SK-N-SH (cell line): ENCODE measurements around the gene STC2. TPM values are rescaled to one million over a fixed set of nuclear protein-coding genes. Genes with fewer than 3 reads are reported as not detected.

Experiments
- CTCF ChIA-PET: fragments of 300-600, 350-600 bp; formaldehyde crosslinking; extraction: SDS; loops from one replicate; lab custom pipeline; 2021; lab: Yijun Ruan, JAX
- POLR2A ChIA-PET: fragments of 350-600 bp; sonication (Branson Sonifier 250); formaldehyde crosslinking; extraction: SDS; loops from one replicate; lab custom pipeline; 2020; ENCODE audit warnings: antibody characterized with exemption, inconsistent platforms; lab: Yijun Ruan, JAX
- DNase-seq: peaks from one replicate; pipeline ENCODE4 v3.0.0; 2012
- H2AFZ ChIP-seq: fragments of 200-600 bp; sonication (generic); 2 replicates; pipeline ENCODE4 v1.8.1; 2016; ENCODE audit warnings: antibody characterized with exemption, mild to moderate bottlenecking, low read depth
- H3F3A ChIP-seq: fragments of 200-600 bp; sonication (generic); replicated peaks from 2 replicates; pipeline ENCODE3; 2016; ENCODE audit warnings: antibody characterized with exemption, mild to moderate bottlenecking; ENCODE audit not compliant: insufficient read depth
- H3K27ac ChIP-seq, 2 experiments: fragments of 200-500 bp in 1 of 2; fragments of 200-600 bp in 1 of 2; sonication (Bioruptor generic) in 1 of 2; sonication (generic), shearing (Covaris generic) in 1 of 2; 2 replicates each; pipeline versions ENCODE4 v1.5.1 to v1.6.1; 2014 to 2016; ENCODE audit warnings: low read depth in 2 of 2, inconsistent platforms in 1 of 2, low read length in 1 of 2, mild to moderate bottlenecking in 1 of 2, mixed read lengths in 1 of 2
- H3K27me3 ChIP-seq: fragments of 200-600 bp; sonication (generic), shearing (Covaris generic); 2 replicates; pipeline ENCODE4 v1.6.1; 2016; ENCODE audit warnings: mixed run types; ENCODE audit not compliant: insufficient read depth
- H3K36me3 ChIP-seq, 2 experiments: fragments of 200-500 bp in 1 of 2; fragments of 200-600 bp in 1 of 2; sonication (Bioruptor generic) in 1 of 2; sonication (generic) in 1 of 2; replicated peaks in 1 of 2; 2 replicates each; pipeline versions ENCODE3 to v1.5.1; 2014 to 2016; ENCODE audit warnings: low read length in 1 of 2, mild to moderate bottlenecking in 1 of 2; ENCODE audit not compliant: insufficient read depth in 2 of 2, control insufficient read depth in 1 of 2
- H3K4me1 ChIP-seq, 2 experiments: fragments of 200-500 bp in 1 of 2; fragments of 200-600 bp in 1 of 2; sonication (Bioruptor generic) in 1 of 2; sonication (generic), shearing (Covaris generic) in 1 of 2; 2 replicates each; pipeline versions ENCODE4 v1.5.1 to v1.6.1; 2014 to 2016; ENCODE audit warnings: low read depth in 1 of 2, low read length in 1 of 2, mixed run types in 1 of 2; ENCODE audit not compliant: insufficient read depth in 2 of 2, control insufficient read depth in 1 of 2
- H3K4me2 ChIP-seq: fragments of 200-600 bp; sonication (generic), shearing (Covaris generic); 2 replicates; pipeline ENCODE4 v1.6.1; 2017; ENCODE audit warnings: mixed run types
- H3K4me3 ChIP-seq, 2 experiments: fragments of 200-500 bp in 1 of 2; fragments of 200-600 bp in 1 of 2; sonication (Bioruptor generic) in 1 of 2; sonication (generic), shearing (Covaris generic) in 1 of 2; 2 replicates each; pipeline versions ENCODE4 v1.5.1 to v1.8.1; 2014 to 2016; ENCODE audit warnings: low read depth in 2 of 2, inconsistent platforms in 1 of 2, low read length in 1 of 2, mild to moderate bottlenecking in 1 of 2, mixed read lengths in 1 of 2, moderate library complexity in 1 of 2
- H3K79me2 ChIP-seq: fragments of 200-600 bp; sonication (generic); 2 replicates; pipeline ENCODE4 v1.8.1; 2017; ENCODE audit warnings: mild to moderate bottlenecking; ENCODE audit not compliant: insufficient read depth
- H3K9ac ChIP-seq: fragments of 200-600 bp; sonication (generic); 2 replicates; pipeline ENCODE4 v1.6.1; 2017; ENCODE audit warnings: mixed run types
- H3K9me2 ChIP-seq: fragments of 200-600 bp; sonication (generic); 2 replicates; pipeline ENCODE4 v1.6.1; 2017; ENCODE audit warnings: mixed run types
- H3K9me3 ChIP-seq: fragments of 200-600 bp; sonication (generic); 2 replicates; pipeline ENCODE4 v1.6.1; 2017; ENCODE audit warnings: mixed run types, mild to moderate bottlenecking, moderate library complexity
- H4K20me1 ChIP-seq: fragments of 200-600 bp; sonication (generic); 2 replicates; pipeline ENCODE4 v1.6.1; 2017; ENCODE audit warnings: mild to moderate bottlenecking, mixed run types; ENCODE audit not compliant: insufficient read depth
- CHD2 ChIP-seq: fragments of 150-350 bp; IDR thresholded peaks from 2 replicates; pipeline ENCODE4 v1.6.1; 2018; ENCODE audit warnings: low read length; ENCODE audit not compliant: partially characterized antibody
- ELF1 ChIP-seq: IDR thresholded peaks from 2 replicates; pipeline ENCODE4 v1.4.0; 2012
- FOSL2 ChIP-seq: IDR thresholded peaks from 2 replicates; pipeline ENCODE4 v1.4.0; 2012; ENCODE audit warnings: low read depth, mild to moderate bottlenecking, moderate library complexity, borderline replicate concordance
- FOXJ3 ChIP-seq: sonication (generic); formaldehyde crosslinking; IDR thresholded peaks from 2 replicates; pipeline ENCODE4 v1.5.1; 2020; ENCODE audit warnings: mild to moderate bottlenecking, missing genetic modification reagents
- FOXM1 ChIP-seq: IDR thresholded peaks from 2 replicates; pipeline ENCODE4 v1.4.0; 2012; ENCODE audit warnings: low read depth, mild to moderate bottlenecking
- JUND ChIP-seq: IDR thresholded peaks from 2 replicates; pipeline ENCODE4 v1.4.0; 2012
- MXI1 ChIP-seq: IDR thresholded peaks from 2 replicates; pipeline ENCODE4 v1.6.1; 2012; ENCODE audit warnings: mild to moderate bottlenecking, low read depth, low read length, improper control_type of control experiment
- NFIC ChIP-seq: IDR thresholded peaks from 2 replicates; pipeline ENCODE4 v1.4.0; 2012; ENCODE audit warnings: borderline replicate concordance
- POLR2AphosphoS5 ChIP-seq: IDR thresholded peaks from 2 replicates; pipeline ENCODE4 v1.6.1; 2012; ENCODE audit warnings: low read depth, low read length
- RCOR1 ChIP-seq: fragments of 150-350 bp; IDR thresholded peaks from 2 replicates; pipeline ENCODE4 v1.6.1; 2017; ENCODE audit warnings: antibody characterized with exemption, low read length
- RFX5 ChIP-seq: IDR thresholded peaks from 2 replicates; pipeline ENCODE4 v1.6.1; 2012; ENCODE audit warnings: mild to moderate bottlenecking, improper control_type of control experiment, low read length
- TAF1 ChIP-seq: IDR thresholded peaks from 2 replicates; pipeline ENCODE4 v1.6.1; 2012; ENCODE audit warnings: low read depth, mild to moderate bottlenecking, low read length, moderate library complexity, borderline replicate concordance
- TCF12 ChIP-seq: IDR thresholded peaks from 2 replicates; pipeline ENCODE4 v1.4.0; 2012
- USF1 ChIP-seq: IDR thresholded peaks from 2 replicates; pipeline ENCODE4 v1.4.0; 2012; ENCODE audit warnings: low read depth, borderline replicate concordance
- USF2 ChIP-seq: fragments of 150-350 bp; IDR thresholded peaks from 2 replicates; pipeline ENCODE4 v1.6.1; 2017; ENCODE audit warnings: antibody characterized with exemption, low read length, low read depth, borderline replicate concordance
- WGBS: methylation state at CpG from one replicate; pipeline ENCODE4 v1.1.6; 2017; ENCODE audit warnings: low lambda C conversion rate; 5-methylcytosine and 5-hydroxymethylcytosine counted together
- polyA plus RNA-seq, 3 experiments: library from polyadenylated mRNA; depleted of rRNA; stranded (reverse); fragments of >200 nt; gene quantifications; 2 replicates each; pipeline ENCODE4 v1.2.3, GENCODE V29; 2012
- TF ChIP-seq, protein P1 (sequence below): fragments of 200-600 bp; sonication (generic); IDR thresholded peaks from 2 replicates; pipeline ENCODE4 v1.6.1; 2017; ENCODE audit warnings: antibody characterized with exemption, mild to moderate bottlenecking, moderate library complexity

Gene STC2
- polyA plus RNA-seq, 1 of the 3 experiments (the other 2 are of a cell fraction), result 5.9 TPM

DNA sequence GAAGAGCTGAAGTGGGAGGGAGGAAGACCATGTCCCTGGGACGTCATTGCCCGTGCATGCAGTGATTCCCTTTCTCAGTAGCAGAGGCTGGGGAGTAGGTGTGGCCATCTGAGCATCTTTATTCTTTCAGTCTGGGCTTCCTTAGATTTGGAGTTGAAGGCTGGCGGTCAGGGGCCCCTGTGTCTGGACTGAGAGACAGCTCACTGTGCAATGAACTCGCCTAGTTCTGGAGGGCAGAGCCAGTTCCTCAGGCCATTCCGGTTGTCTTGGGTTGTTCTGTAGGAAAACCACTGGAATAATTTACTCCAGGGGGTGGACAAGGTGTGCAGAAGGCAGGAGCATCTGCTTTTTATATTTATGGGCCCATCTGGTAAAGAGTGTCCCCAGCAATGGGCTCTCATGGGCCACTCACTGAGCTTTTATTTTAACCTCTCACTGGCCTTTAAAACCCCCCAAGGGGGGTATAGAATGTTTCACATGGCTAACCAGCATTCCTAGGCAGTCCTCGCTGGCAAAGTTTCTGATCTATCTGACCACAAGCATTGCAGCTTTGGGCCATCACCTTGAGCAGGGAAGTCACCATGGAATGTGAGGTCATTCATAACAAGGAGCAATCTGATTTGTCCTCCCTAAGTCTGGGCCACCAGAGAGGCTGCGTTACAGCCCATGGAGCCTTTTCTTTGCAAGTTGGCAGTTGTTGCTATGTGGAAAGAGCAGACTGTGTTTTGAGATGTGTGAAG lies 9.2 kb downstream of the STC2 start:
- ChIA-PET POLR2A (interaction anchor here (1.4 kb wide), 1 partner anchor 9 kb away, joined by 5 read pairs; the partner anchor contains the start of gene STC2), CTCF (interaction anchor here (0.8 to 10.2 kb wide), 6 partner anchors 12 to 254 kb away, joined by 3 to 105 read pairs (median 6); partner anchors contain the start of gene STC2)
- H3K4me3 ChIP-seq, result no peak overlapping the region
- DNase-seq, result no peak
- H3F3A ChIP-seq, result peaks cover 23% of the 10 kb centered on the region
- no peaks in the 10 kb centered on the region for H3K79me2 ChIP-seq
- H3K9me3 ChIP-seq, result no peaks in the 10 kb centered on the region
- no peak overlapping the region for H3K9ac ChIP-seq
- no peaks in the 10 kb centered on the region for H3K9me2 ChIP-seq
- no peak overlapping the region for H3K27ac ChIP-seq
- peaks cover 0 to 7% of the 10 kb centered on the region in 2 experiments for H3K36me3 ChIP-seq
- peaks cover 14 to 39% of the 10 kb centered on the region in 2 experiments; a peak in 3 of 4 replicates for H3K4me1 ChIP-seq
- H2AFZ ChIP-seq, result no peak overlapping the region
- 65% methylated on average over 5 of the region's 7 CpGs for WGBS
- no peaks in the 10 kb centered on the region for H3K27me3 ChIP-seq
- no peak for TF ChIP-seq ELF1
- no peak for TF ChIP-seq FOXM1
- TF ChIP-seq RCOR1, result no peak
- TF ChIP-seq NFIC, result no peak
- TF ChIP-seq, protein P1, sequence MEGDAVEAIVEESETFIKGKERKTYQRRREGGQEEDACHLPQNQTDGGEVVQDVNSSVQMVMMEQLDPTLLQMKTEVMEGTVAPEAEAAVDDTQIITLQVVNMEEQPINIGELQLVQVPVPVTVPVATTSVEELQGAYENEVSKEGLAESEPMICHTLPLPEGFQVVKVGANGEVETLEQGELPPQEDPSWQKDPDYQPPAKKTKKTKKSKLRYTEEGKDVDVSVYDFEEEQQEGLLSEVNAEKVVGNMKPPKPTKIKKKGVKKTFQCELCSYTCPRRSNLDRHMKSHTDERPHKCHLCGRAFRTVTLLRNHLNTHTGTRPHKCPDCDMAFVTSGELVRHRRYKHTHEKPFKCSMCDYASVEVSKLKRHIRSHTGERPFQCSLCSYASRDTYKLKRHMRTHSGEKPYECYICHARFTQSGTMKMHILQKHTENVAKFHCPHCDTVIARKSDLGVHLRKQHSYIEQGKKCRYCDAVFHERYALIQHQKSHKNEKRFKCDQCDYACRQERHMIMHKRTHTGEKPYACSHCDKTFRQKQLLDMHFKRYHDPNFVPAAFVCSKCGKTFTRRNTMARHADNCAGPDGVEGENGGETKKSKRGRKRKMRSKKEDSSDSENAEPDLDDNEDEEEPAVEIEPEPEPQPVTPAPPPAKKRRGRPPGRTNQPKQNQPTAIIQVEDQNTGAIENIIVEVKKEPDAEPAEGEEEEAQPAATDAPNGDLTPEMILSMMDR, result no peak
- no peak for TF ChIP-seq USF1
- TF ChIP-seq MXI1, result no peak
- no peak for TF ChIP-seq POLR2AphosphoS5
- TF ChIP-seq JUND, result no peak
- TF ChIP-seq TCF12, result no peak
- no peak for TF ChIP-seq FOXJ3 (CRISPR knock-in tag)
- no peak for TF ChIP-seq FOSL2
- no peak for TF ChIP-seq USF2
- TF ChIP-seq RFX5, result no peak
- TF ChIP-seq CHD2, result no peak
- no peak for TF ChIP-seq TAF1
- no peak overlapping the region for H3K4me2 ChIP-seq
- no peaks in the 10 kb centered on the region for H4K20me1 ChIP-seq
